Kidney (tissue), 14 donors: Measurements from ENCODE around the gene CD19. TPM values are rescaled to one million over a fixed set of nuclear protein-coding genes. Genes with fewer than 3 reads are reported as not detected.
A peak's percentile ranks its signal among the peaks of the same experiment; 100 is the strongest.

Experiments
- DNase-seq, 5 donors: peaks; one replicate each; pipeline ENCODE4 v3.0.0-alpha.2; 2013 to 2020
- FAIRE-seq: peaks from 2 replicates; lab custom pipeline; 2012; peaks lifted over from hg19 to GRCh38; lab: Jason Lieb, UNC
- H3K27ac ChIP-seq, 2 donors: one replicate each; pipeline ENCODE4 v1.7.0; 2013; ENCODE audit warnings: low read depth in 2 of 2, low read length in 2 of 2, inconsistent platforms in 1 of 2
- H3K27me3 ChIP-seq: one replicate; pipeline ENCODE4 v1.7.1; 2013; ENCODE audit warnings: low read length, inconsistent platforms; ENCODE audit not compliant: control insufficient read depth, insufficient read depth
- H3K36me3 ChIP-seq, 3 donors: one replicate each; pipeline versions ENCODE4 v1.7.0 to v1.7.1; 2013; ENCODE audit warnings: low read length in 3 of 3, control low read depth in 1 of 3, inconsistent platforms in 1 of 3; ENCODE audit not compliant: insufficient read depth in 3 of 3, control insufficient read depth in 2 of 3
- H3K4me1 ChIP-seq, 3 donors: one replicate each; pipeline versions ENCODE4 v1.7.0 to v1.7.1; 2013; ENCODE audit warnings: low read length in 3 of 3, inconsistent platforms in 1 of 3, low read depth in 1 of 3; ENCODE audit not compliant: control insufficient read depth in 2 of 3, insufficient read depth in 2 of 3
- H3K4me3 ChIP-seq, 3 donors: one replicate each; pipeline versions ENCODE4 v1.7.0 to v1.8.1; 2013; ENCODE audit warnings: low read length in 3 of 3, control low read depth in 1 of 3, inconsistent platforms in 1 of 3
- H3K9ac ChIP-seq, 3 donors: one replicate each; pipeline versions ENCODE4 v1.7.0 to v1.7.1; 2013; ENCODE audit warnings: low read length in 3 of 3, control low read depth in 1 of 3, inconsistent platforms in 1 of 3
- H3K9me3 ChIP-seq, 3 donors: one replicate each; pipeline versions ENCODE4 v1.7.0 to v1.7.1; 2013; ENCODE audit warnings: low read length in 3 of 3, control low read depth in 1 of 3, inconsistent platforms in 1 of 3; ENCODE audit not compliant: control insufficient read depth in 2 of 3, insufficient read depth in 1 of 3
- intact Hi-C: fragments of 100-400 bp; cut with DNase I; formaldehyde crosslinking; loops from one replicate; pipeline ENCODE4 v1.11.1; 2022
- polyA plus RNA-seq: library from polyadenylated mRNA; stranded (reverse); fragments of 350-450 nt; fragmentation: Illumina TruSeq; extraction: RNeasy Lipid Tissue Mini Kit (QIAGEN cat#74804); gene quantifications from one replicate; pipeline ENCODE4 v1.2.3, GENCODE V29; 2014; ENCODE audit warnings: low read depth, low replicate concordance; ENCODE audit not compliant: insufficient read depth
- total RNA-seq: library from RNA; stranded (reverse); fragmentation: NEBNext Ultra II Directional; extraction: Animal tissue kit (Norgen Biotek cat#: 25700); gene quantifications from one replicate; pipeline ENCODE4 v1.2.1, GENCODE V29; 2021
- TF ChIP-seq, protein P1 (sequence below): IDR thresholded peaks from 3 replicates; pipeline ENCODE4 v1.5.1; 2012; ENCODE audit warnings: mild to moderate bottlenecking, moderate library complexity, borderline replicate concordance; ENCODE audit not compliant: insufficient read depth; ENCODE audit errors: extremely low read depth
- donor health status: control.
- donor health status: control.
- donor health status: control.
- donor health status: control.
- donor health status: control.
- donor health status: DM: yes; HTN: yes; CAD: no.
- donor health status: Normal renal cell carcinoma (clear cell type).

Gene CD19
- total and polyA plus RNA-seq, 2 donors from 2014 or later: 0.47 to 2.6 TPM

- FAIRE-seq (no peak), DNase-seq (no peak)
- Histone ChIP-seq H3K9ac (no peak overlapping the region), H3K27me3 (no peaks in the 10 kb centered on the region), H3K4me1 (peaks cover 0 to 2% (median 0%) of the 10 kb centered on the region in 3 donors), H3K9me3 (no peaks in the 10 kb centered on the region), H3K36me3 (no peaks in the 10 kb centered on the region), H3K4me3 (no peak overlapping the region), H3K27ac (no peak overlapping the region)
- TF ChIP-seq, protein P1, sequence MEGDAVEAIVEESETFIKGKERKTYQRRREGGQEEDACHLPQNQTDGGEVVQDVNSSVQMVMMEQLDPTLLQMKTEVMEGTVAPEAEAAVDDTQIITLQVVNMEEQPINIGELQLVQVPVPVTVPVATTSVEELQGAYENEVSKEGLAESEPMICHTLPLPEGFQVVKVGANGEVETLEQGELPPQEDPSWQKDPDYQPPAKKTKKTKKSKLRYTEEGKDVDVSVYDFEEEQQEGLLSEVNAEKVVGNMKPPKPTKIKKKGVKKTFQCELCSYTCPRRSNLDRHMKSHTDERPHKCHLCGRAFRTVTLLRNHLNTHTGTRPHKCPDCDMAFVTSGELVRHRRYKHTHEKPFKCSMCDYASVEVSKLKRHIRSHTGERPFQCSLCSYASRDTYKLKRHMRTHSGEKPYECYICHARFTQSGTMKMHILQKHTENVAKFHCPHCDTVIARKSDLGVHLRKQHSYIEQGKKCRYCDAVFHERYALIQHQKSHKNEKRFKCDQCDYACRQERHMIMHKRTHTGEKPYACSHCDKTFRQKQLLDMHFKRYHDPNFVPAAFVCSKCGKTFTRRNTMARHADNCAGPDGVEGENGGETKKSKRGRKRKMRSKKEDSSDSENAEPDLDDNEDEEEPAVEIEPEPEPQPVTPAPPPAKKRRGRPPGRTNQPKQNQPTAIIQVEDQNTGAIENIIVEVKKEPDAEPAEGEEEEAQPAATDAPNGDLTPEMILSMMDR: no peak
- intact Hi-C loops: no loop called here
These were observed 1.1 kb upstream of the CD19 start for GRCh38 chr16:28930652-28931051.

- intact Hi-C loops: no loop called here
- H3K4me3 ChIP-seq: no peak overlapping the region
- H3K36me3 ChIP-seq: no peaks in the 10 kb centered on the region
- H3K27me3 ChIP-seq: no peaks in the 10 kb centered on the region
- H3K27ac ChIP-seq: no peak overlapping the region
- TF ChIP-seq, protein P1: no peak
- DNase-seq (no peak), FAIRE-seq (no peak)
- no peaks in the 10 kb centered on the region for H3K4me1 ChIP-seq
- no peaks in the 10 kb centered on the region for H3K9me3 ChIP-seq
- H3K9ac ChIP-seq: no peak overlapping the region
These were observed 769 bp downstream of the CD19 start for GRCh38 chr16:28932339-28933141.

- no peak overlapping the region for H3K27ac ChIP-seq
- intact Hi-C loops: no loop called here
- FAIRE-seq: no peak
- DNase-seq: peak in 3 of 5 donors; percentile 39 to 48 (median 43)
- H3K27me3 ChIP-seq: no peaks in the 10 kb centered on the region
- H3K9ac ChIP-seq: no peak overlapping the region
- TF ChIP-seq, protein P1: no peak
- no peaks in the 10 kb centered on the region for H3K4me1 ChIP-seq
- no peak overlapping the region for H3K4me3 ChIP-seq
- H3K36me3 ChIP-seq: no peaks in the 10 kb centered on the region
- no peaks in the 10 kb centered on the region for H3K9me3 ChIP-seq
These were observed 1.4 kb downstream of the CD19 start for GRCh38 chr16:28933171-28933570.
